D721Med (cell line): ENCODE results near the gene ST14.
"Not testable (repeated sequence)": the region's sequence is repeated elsewhere in the genome, so short reads cannot be mapped to it uniquely, and the experiment has no call there.

ENCODE experiments used
- DNase-seq: peaks from one replicate; pipeline ENCODE4 v3.0.0; 2011; ENCODE audit warnings: low spot score; ENCODE audit not compliant: insufficient read length
- FAIRE-seq: peaks from 2 replicates; lab custom pipeline; 2011; peaks lifted over from hg19 to GRCh38; lab: Jason Lieb, UNC
- CTCF ChIP-seq: IDR thresholded peaks from 2 replicates; pipeline ENCODE4 v1.5.1; 2012; ENCODE audit warnings: mild to moderate bottlenecking, control low read depth; ENCODE audit not compliant: insufficient read depth; ENCODE audit errors: missing control alignments

ST14 gene

GRCh38 chr11:130237282-130238006 lies 77.9 kb downstream of the ST14 start:
- DNase-seq: no peak
- no peak for FAIRE-seq
- TF ChIP-seq CTCF: no peak

GRCh38 chr11:130241713-130242112 lies 82.1 kb downstream of the ST14 start:
- DNase-seq (no peak), FAIRE-seq (no peak)
- TF ChIP-seq CTCF: no peak

DNA sequence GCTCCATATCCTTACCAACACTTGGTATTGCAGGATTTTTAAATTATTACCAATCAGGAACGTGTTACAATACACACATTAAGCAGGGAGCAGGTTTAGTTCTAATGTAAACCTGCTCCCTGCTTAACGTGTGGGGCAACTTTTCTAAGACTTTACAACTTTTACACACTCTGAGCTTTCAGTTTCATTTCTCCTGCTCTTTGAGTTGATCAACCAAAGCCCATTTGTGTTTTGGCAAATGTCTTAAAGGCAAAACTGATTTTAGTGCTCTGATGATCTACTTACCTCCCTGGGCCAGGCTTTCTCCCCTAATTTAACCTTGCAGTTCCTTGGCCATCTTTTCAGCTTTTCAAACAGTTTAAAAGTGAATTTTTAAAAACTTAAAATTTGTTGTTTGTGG lies 84.2 kb downstream of the ST14 start:
- no peak for DNase-seq
- TF ChIP-seq CTCF: no peak
- FAIRE-seq: no peak

- DNase-seq (no peak), FAIRE-seq (no peak)
- TF ChIP-seq CTCF: no peak
Observed at GRCh38 chr11:130244848-130245247, 85.3 kb downstream of the ST14 start.

DNA sequence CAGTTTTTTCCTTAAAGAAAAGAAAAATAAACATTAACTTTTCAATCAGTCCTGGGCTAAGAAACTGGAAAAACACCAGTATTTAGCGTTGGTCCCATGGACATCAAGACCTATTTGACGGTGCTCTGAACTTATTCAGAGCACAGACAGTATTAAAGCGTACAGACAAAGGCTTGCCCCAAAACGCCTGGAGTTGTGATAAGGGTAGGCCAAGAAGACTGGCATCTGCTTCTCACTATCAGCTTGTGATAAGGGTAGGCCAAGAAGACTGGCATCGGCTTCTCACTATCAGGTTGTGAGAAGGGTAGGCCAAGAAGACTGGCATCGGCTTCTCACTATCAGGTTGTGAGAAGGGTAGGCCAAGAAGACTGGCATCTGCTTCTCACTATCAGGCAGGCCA lies 85.8 kb downstream of the ST14 start:
- DNase-seq, FAIRE-seq: not testable (repeated sequence)

GRCh38 chr11:130246270-130246669 lies 86.7 kb downstream of the ST14 start:
- DNase-seq (no peak), FAIRE-seq (no peak)
- TF ChIP-seq CTCF: no peak

- no peak for FAIRE-seq
- no peak for TF ChIP-seq CTCF
- no peak for DNase-seq
Observed at GRCh38 chr11:130246738-130247137, 87.2 kb downstream of the ST14 start.
